ENCODE data around the gene TUBB2B.
A peak's percentile ranks its signal among the peaks of the same experiment; 100 is the strongest.
"Not testable (repeated sequence)": the region's sequence is repeated elsewhere in the genome, so short reads cannot be mapped to it uniquely, and the experiment has no call there.

The TUBB2B gene

DNA sequence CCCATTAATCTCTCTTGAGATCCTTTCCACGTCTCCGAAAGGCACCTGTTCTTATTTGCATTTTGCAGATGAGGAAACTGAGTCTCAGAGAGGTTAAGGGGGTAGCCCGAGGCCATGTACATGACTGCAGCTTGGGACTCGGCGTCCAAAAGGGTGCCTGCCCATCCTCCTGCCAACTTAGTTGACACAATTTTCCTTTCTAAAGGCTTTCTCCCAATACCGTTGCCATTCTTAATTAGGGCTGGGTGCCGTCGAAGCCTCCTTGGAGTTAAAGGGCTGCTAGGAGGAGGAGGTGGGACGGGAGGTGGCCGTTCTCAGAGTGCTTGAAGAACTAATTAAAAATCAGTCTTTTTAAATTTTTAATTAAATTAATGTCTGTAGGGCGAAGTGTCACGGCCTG, 30.7 kb upstream of the TUBB2B start:
- no peak for DNase-seq

DNA sequence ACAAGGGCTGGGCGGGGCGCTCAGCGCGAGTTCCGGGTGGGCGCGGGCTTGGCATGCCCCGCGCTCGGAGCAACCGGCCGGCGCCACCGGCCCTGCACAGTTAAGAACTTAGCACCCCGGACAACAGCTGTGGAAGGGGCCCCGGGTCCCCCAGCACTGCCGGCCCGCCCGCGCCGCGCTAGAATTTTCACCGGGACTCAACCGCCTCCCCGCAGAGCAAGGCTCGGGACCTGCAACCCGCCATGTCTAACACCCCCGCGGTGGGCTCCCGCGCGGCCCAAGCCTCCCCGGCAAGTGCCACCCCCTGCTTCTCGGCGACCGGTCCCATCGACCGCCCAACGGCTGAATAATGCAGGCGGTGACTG, 26.1 kb upstream of the TUBB2B start:
- DNase-seq: no peak

DNA sequence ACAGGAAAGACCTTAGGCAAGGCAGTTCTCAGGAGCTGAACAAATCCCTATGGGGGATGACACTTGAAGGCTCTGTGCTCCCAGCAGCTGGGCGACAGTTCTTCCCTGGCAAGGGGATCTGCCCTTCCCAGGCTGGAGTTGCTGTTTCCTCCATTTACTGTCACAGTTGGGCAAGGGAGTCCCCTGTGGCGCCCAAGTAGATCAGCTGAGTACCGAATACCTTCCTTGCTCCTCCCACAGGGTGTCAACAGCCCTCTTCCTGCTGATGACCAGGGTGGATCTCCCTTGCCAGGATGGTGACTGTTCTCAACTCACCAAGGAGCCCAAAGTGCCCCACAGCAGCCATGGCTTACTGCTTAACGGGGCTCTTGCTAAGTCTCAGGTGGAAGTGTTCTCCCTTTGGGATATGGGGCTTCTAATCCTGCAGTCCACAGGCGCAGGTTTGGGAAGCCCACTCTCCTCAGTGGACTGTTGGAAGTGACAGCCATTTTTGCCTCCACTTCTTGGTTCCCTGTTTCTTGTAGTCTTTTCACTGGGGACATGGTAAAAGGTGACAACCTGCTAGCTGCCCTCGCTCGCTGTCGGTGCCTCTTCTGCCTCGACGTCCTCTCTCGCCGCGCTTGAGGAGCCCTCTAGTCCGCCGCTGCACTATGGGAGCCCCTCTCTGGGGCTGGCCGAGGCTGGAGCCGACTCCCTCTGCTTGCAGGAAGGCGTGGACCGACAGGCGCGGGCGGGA, 25.6 kb upstream of the TUBB2B start:
- no peak for DNase-seq

DNA sequence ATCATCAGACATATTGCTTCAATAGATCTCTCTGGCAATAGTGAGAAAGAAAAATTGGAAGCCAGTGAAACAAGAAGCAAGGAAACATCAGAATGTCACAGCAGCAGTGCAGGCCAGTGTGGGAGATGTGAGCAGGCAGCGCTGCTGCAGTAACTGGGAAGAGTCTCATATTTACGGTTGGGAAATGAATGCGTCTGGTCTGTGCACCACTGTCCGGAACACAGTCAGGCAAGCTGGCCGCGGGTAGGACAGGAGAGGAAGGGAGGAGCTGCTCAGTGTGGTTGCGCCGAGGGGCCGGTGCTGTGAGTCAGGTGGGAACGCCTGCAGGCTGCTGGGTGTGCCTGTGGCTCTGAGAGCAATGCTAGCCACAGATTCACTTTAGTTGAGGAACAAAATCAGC, 24.9 kb upstream of the TUBB2B start:
- DNase-seq: no peak

DNA sequence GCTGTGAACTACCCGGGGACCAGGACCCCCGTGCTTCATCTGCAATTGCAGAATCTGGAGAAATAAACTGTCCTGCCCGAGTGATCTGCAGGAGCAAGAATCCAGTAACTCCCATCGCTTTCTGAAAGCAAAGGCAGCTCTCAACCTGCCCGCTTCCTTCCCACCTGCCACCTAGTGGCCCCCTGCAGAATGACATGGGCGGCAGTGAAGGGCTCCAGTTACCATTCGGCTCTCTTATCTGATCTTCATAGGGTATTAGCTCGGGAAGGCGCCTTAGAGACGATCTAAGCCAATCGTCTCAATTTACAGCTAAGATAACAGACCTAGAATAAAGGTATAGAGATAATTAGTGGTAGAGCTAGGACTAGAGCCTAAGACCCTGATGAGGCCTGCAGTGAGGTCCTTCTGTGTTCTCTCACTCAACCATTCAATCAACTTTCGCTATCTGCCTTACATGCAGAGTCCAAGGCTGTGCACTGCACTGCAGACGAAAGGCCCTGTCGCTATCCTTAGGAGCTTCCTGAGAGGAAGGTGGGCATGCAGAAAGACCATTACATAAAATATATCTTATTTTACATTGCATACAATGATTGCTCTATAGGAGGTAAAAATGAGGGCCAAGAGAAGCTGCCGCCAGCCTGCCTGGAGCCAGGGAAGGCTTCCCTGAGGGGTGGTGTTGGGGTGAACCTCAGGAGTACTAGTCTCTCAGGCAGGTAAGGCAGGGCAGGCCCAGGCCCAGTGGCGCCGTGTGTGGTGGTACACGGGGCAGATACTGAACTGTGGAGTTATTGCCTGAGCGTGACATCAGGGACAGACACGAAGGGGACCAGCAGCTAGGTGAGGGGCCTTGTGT, 24.2 kb upstream of the TUBB2B start:
- peak; percentile 71 for DNase-seq

DNA sequence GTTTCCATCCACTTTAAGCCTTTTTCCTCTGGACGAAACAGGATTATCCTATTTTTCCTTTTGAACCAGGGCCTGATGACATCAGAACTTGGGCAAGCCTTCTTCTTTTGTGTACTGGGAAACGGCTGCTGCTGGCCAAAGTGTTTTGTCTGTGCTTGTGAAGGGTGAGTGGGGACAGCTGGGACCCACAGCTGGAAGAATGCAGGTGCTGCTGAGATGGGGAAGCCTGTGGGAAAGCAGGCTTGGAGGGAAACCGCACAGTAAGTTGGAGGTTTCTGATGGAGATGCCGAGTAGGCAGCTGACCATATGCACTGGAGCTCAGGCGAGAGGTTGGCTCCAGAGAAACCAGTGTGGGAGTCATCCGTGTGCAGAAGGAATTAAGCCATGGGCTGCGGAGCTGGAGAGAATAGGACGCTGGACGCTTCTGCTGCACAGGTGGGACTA, 22.8 kb upstream of the TUBB2B start:
- DNase-seq: no peak

DNA sequence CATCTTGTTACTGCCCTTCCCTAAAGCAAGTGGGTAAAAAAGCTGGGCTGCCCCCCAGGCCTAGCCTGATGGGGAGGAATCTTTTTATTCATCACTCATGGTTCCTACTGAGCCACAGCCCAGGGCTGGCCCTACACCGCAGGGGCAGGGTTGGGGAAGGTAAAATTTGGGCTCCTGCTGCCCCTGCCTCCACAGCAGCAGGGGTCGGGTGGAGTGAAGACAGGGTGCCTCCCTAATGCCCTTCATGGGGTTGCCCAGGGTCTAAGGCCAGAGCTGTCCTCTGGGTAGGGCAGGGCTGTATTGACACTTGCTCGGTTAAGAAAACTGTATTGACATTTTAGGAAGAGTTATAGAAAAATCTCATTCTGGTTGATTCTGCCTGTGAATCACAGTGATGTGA, 22.4 kb upstream of the TUBB2B start:
- no peak for DNase-seq

DNA sequence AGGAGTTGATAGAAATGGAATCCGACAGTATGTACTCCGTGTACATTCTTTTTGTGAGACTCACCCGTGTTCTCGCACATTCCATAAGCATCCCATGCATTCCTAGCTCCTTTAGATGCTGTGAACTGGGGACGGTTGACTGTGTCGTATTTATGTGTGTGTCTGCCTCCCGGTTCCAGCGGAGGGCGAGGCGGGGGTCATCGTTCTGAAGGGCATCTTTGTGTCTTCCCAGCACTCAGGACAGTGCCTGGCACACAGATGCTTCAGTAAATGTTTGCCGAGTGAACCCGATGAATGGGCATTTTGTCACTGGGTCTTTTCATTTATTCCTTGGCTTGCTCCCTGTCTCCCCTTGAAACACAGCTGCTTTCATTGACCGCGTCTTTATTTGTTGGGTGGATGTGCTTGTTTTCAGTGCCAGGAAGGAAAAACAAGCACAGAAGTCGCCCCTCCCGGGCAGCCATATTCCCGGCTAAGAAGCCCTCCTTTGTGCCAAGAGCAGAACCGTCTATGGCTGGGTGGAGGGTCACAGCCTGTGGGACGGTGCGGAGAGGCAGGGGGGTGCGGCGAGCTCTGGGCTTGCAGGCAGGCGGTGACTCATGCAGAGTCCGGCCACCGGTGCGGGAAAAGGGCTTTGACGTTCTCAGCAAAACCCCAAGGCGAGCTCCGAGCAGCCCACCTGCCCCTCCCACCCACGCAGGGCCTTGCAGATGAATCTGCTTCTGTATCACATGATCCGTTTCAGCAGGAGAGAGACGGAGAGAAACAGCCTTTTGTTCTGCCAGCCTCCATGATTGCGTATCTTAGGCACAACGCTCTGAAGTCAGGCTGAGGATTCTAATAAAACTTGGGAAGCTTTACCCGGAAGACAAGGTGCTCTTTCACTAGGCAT, 20.0 kb upstream of the TUBB2B start:
- DNase-seq: no peak

DNA sequence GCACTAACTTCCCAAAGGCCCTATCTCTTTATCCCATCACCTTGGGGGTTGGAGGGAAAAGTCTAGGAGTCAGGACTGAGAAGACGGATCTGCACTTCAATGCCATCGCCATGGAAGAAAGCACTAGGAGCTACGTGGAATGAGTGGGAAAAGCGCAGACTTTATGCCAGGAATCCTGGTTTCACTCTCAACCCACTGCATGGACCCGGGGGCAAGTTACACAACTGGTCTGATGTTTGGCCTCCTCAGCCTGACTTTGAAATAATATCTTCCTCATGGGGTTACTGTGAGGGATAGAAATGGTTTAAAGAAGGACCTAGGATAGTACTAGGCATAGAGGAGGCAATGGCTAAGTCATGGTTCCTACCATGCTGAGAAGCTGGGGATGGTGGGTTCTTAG, 17.8 kb upstream of the TUBB2B start:
- DNase-seq: no peak

DNA sequence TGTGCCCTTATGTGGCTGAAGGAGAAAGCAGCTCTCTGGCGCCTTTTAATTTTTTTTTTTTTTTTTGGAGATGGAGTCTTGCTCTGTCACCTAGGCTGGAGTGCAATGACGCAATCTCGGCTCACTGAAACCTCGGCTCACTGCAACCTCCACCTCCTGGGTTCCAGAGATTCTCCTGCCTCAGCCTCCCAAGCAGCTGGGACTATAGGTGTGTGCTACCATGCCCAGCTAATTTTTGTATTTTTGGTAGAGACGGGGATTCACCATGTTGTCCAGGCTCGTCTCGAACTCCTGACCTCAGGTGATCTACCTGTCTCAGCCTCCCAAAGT, 17.3 kb upstream of the TUBB2B start:
- DNase-seq: not testable (repeated sequence)

DNA sequence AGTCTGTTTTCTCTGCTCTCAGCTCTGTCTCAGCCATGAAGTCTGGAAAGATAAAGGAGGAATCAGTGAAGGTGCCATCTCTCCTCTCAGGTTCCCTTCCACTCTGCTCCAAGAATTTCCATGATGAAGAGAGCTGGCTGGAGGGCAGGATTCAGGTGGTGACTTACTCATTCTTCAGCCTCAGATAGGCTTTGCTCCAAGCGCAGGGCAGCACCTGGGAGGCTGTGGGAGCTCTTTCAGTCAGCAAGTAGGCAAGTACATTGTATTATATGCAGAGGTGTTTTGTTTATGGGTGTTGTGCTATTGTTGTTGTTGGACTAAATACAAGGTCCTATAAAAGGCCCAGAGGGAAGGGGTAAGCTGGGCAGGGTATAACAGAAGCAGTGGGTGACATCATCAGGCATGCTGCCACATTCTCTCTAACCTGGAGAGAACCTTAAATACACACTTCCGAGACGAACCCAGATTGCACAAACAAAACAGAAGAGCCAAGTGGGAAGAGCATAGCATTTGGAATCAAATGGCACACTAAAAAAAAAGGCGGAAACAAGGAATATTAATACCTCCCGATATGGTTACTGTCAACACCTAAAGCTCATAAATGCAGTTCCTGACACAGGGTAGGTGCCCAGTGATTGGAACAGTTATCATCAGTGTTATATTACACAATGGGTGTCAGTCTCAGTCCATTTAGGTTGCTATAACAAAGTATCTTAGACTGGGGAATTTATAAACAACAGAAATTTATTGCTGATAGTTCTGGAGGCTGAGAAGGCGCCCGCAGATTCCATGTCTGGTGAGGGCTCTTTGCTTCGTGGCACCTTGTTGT, 16.8 kb upstream of the TUBB2B start:
- no peak for DNase-seq

DNA sequence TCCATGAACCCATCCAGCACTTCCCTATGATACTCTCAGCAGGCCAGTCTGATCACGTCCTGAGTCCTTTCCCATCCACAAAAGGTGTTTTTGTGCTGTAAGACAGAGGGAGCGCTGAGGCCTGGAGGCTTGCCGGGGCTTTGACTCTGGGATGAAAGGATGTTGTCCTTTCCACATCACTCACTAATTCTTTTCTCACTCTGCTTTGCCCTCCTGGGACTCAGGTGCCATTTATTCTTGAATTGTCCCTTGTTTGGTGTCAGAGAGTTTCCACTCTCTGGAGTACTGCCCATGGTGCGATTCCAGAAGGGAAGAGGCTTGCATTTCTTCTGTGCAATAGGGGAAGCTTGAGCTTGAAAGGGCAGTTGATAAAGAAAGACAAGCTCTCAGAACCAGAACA, 15.3 kb upstream of the TUBB2B start:
- DNase-seq: no peak

DNA sequence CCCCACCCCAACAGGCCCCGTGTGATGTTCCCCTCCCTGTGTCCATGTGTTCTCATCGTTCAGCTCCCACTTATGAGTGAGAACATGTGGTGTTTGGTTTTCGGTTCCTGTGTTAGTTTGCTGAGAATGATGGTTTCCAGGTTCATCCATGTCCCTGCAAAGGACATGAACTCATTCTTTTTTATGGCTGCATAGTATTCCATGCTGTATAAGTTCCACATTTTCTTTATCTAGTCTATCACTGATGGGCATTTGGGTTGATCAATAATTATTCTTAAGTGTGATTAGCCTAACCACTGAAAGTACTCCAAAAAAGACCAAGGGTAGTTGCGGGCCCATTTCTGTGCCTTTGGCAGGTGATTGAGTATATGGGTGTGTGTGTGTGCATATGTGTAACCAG, 14.3 kb upstream of the TUBB2B start:
- DNase-seq: not testable (repeated sequence)

DNA sequence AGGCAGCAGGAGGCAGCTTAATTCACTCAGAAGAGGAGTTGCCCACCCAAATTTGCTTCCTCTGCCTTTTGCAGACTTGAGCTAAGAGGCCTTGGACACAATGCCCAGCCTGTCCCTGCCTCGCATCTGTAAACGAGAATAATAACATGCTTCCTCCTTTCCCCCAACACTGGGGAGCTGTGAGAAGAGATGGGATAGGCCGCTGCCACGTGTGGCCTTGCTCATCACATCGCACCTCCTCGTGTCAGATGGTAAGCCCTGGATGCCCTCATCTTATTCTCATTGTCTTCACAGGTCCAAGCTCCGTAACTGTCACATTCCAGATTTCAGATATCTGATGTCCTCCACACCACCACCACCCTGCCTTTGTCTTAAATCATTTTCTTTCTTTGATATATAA, 13.1 kb upstream of the TUBB2B start:
- DNase-seq: no peak

DNA sequence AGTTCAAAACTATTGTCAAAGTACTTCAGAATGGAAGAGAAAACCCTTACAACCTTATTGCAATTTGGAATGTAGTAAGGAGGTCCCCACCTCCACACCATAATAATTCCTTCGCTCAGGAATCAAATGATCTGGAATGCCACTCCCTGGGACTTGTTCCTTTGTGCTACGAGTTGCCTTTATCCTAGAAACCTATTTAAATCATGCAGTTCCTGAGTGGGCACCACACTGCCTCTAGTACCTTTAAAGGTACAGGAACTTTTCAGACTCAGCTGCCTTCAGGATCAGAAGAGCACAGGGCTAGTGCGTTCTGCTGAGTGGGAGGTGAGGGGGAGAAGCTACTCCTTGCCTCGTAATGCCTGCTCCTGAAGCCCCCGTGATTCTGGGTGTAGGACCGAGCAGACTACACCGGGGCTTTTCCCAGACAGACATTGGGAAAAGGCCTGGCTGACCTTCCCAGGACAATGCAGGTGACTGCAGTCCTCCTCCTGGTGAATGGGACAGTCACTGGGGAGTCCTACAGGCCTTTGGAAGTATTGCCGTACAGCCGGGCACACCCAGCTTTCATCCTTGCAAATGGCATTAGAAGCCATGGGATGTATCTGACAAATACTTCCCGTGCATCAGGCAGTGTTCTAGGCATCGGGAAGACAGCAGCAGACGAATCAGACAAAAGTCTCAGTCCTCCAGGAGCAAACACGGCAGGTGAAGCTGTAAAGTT, 11.8 kb upstream of the TUBB2B start:
- no peak for DNase-seq

DNA sequence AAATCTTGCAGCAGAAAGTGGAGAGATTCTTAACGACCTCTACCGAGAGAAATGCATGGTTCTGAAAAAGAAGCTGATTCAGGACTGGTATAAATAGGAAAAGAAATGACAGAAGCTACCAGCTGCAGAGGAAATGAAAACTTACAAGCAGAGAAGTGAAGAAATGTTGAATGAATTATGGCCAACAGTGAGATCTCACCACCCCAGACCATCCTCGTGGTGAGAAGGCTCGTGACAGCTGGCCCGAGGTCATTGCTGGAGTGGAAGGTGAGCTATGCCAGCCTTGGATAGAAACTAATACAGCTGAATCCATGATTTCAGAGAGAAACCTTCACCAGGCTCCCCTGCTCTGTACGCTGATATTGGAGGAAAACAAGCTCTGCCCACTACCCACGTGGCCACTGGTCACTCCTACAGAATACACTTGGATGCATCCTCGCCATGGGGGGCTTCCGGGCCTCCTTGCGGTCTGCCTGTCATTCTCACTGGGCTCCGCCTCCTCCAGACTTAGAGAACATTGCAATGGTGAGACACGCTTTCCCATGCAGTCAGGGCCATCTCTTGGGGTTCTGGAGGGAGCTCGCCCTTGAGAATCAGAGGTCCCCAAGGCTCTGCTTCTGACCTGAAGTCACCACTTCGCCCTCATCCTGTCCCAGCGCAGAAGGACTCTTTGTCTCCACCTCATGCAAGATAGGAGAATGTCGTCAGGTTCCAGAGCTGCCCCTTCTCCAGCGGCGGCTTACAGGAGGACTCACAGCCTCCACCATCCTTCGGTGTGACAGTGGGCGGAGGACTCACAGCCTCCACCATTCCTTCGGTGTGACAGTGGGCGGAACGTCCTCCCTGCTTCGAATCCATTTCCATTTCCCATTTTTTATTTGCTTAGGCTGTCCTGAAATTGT, 10.6 kb upstream of the TUBB2B start:
- DNase-seq: no peak

DNA sequence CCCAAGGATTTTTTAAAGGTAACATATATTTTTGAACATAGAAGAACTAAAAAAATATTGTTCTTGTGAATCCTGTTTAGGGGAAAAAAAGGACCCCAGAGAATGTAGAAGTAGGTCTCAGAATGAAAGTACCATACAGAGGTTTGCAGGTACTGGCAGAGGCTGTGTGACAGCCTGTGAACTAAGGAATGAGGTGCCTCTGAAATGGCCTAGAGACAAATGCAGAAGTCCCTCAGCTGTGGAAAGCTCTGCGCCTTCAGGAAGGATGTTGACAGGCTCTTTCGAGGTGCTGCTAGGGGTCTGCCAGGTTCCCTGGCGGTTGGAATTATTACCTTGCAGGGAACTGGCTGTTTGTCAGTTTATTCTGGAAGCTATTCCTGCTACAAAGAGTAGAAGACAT, 8.6 kb upstream of the TUBB2B start:
- no peak for DNase-seq

DNA sequence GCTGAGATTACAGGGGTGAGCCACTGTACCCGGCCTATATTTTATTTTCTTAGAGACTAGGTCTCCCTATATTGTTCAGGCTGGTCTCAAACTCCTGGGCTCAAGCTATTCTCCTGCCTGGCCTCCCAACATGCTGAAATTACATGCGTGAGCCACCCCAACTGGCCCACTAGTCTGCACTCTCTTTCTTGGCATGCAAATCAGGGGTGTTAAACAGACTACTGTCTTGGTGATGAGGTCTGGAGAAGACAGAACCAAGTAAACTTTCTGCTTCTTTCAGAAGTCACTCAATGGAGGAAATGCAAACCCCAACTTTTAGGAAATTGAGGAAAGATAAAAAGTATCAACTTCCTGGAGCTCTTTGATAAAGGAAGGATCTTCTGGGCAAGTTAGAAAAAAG, 8.0 kb upstream of the TUBB2B start:
- DNase-seq: no peak

DNA sequence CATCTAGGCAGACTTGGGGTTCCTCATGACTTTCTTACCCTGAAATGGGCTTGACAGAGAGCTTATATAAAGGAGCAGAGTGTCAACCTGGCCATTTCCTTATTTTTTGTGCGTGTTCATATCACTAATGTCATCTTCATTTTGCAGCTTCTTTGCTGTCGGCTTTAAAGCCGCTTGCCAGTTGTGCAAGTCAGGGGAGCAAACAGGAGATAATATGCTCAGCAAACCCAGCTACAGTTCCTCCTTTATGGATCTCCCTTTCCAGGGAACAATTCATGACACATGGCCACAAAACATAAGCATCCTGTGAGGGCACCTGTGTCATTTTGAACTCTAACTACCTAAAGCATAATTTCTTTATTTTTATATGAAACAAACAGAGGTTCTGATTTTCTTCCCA, 6.5 kb upstream of the TUBB2B start:
- DNase-seq: no peak

DNA sequence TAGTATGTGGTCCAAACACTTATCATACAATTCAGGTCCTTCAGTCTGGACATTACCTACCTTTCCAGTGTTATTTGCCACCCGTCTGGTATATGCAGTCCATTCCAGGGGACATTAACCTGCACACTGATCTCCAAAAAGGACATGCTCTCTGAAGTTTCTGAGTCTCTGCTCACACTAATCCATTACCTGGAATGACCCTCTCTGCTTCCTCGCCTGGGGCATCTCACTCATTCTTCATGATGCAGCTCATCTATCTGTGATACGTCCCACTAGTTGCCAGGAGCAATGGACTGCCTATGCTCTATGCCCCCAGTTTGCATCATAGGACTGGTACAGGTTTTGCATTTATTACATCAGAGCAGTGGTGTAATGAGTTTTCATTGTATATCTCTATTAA, 5.9 kb upstream of the TUBB2B start:
- DNase-seq: no peak
